Right forelimb (tissue), 1 donor: ENCODE data around the gene CNTN4.

ENCODE experiments used
- DNase-seq: peaks from one replicate; pipeline ENCODE4 v3.0.0-alpha.2; 2018

The CNTN4 gene

DNA sequence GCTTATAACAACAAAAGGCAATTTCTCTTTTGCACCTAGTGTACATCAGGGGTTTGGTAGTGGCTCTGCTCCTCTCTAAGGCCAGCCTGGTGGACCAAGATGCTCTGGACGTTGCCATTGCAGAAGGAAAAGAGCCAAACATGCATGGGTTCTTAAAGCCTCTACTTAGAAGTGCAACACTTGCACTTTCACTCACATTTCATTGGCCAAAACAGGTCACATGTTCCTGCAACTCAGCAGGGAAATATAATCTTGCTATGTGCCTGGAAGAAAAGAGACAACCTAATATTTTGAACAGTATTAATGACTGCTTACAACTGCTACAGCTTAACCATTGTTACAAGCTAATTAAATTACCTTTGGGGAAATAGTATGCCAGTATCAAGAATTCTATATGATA lies 828.6 kb downstream of the CNTN4 start:
- no peak for DNase-seq

DNA sequence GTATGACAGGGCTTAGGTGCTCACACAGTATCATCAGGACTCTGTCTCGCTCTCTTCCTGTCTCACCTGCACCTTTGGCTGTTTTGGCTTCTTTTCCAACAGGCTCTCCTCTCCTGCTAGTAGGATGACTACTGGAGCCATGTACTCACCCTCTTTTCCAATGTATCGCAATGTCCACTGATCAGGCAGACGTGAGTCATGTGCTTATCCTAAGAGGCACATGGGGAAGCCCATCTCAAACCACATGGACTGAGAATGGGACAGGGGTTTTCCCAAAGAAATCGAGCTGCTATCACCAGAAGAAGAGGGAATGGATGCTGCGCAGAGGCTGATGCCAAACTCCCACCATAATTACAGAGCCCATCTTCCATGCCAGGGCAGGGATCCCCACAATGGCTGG lies 830.9 kb downstream of the CNTN4 start:
- no peak for DNase-seq

DNA sequence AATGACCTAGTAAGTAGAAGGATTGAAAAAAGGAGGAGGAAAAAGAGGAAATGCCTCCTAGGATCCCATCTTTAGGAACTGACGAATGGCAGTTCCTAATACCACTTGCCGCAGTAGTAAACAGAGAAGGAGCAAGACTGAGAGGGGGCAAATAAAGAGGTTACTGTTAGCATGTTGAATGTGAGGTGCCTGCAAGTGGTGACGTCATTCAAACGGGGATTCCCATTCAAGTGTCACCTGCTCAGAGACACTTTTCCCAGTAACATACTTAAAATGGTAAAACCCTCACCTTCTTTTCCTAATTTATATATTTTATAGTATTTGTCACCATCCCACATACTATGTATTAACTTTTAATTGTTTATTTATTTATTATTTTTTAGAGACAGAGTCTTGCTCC lies 832.6 kb downstream of the CNTN4 start:
- no peak for DNase-seq

DNA sequence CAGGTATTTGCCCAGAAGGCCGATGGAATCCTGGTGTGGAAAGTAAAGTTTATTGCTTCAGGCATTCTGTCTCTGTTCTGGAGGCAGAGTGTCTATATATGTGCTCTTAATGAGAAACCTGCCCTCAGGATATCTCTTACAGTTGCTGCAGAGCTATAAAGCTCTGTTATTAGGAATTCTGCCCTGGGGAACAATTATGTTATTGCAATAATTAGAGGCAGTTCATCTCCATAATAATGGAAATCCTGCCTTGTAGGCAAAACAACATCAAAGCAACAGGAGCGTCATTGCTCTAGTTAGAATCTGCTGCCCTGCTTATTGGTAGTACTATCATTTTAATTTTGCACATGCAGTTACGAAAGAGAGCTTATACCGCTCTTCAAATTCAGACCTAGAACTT lies 835.9 kb downstream of the CNTN4 start:
- DNase-seq: no peak

DNA sequence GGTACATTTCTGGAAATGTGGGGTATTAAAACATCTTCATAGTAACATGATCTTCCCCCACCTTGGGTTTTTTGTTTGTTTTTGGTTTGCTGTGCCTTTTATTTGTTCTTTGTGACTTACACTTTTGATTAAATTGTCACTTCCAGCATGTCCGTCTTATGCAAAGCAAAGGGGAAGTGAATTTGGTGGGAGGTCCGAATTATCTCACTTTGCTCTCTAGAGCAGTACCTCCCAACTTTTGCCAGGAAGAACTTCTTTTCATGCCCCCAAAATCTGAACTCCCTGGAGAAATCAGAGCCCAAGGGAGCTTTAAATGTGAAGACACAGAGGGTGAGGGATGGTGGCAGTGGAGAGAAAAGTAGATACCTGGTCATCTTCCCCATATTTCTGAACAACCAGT lies 838.4 kb downstream of the CNTN4 start:
- no peak for DNase-seq

DNA sequence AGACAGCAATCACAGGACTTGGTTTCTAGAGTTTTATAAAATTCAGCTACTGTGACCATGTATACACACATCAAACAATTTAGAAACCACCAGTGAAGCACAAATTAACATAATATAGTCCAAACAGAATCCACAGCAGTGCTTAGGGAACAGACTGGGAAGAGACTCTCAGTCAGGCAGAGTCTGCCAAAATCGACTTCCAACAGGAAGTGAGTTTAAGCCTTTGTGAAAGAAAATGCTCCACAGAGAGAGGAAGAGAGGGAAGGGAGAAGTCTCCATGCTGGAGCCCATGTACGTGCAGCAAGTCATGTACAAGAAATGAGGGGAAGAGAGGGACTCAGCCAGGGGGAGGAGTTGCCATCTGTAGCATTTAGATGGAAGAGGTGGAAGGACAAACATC lies 838.9 kb downstream of the CNTN4 start:
- no peak for DNase-seq

DNA sequence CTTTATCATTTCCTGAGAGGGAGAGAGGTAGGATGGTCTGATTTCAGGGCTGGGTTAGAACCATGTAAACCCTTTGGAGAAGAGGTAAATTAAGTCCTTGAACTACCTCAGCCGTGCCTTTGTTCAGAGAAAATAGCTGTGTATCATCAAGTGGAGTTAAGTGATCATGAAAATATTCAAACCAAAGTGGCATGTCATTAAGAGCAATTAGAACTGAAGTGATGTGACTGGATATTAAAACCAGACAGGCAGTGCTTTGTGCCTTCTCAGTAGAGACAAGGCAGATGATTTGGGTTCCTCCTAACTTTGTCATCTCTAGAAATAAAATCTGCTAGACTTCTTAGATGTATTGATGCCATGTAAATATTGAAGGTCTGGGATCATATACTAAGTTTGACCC lies 840.0 kb downstream of the CNTN4 start:
- DNase-seq: no peak

DNA sequence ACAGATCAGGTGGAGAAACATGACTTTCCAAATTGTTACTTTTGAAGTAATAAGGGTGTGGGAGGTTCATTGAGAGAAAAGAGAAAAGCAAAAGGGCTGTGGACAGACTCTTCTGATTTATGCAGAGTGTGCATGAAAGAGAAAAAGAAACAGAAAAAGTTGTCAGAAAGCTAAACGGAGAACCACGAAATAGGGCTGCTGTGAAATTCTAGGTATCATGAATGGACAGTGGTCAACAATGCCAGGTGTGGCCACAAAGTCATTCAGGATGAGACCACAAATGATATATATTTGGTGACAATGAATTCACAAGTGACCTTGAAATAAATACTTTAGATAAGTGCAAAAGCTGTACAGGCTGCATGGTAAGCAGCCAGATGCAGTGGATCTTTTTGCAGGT lies 841.4 kb downstream of the CNTN4 start:
- DNase-seq: no peak

DNA sequence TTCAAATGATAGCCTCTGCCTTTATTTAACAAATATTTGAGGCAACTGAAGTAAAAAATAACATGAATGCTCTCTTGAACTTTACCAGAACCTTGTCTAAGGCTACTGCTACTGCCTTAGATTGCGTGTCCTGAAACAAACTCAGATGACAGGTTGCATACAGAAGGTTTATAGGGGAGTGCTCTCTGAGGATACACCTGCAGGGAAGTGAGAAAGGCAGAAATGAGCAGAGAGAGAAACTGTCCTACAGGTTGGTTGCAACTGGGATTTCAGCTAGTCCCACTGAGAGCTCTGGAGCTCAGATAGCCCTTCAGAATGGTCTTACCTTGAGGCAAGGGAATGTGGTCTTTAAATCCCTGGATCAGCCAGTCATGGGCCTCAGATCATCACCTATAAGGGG lies 846.0 kb downstream of the CNTN4 start:
- no peak for DNase-seq

DNA sequence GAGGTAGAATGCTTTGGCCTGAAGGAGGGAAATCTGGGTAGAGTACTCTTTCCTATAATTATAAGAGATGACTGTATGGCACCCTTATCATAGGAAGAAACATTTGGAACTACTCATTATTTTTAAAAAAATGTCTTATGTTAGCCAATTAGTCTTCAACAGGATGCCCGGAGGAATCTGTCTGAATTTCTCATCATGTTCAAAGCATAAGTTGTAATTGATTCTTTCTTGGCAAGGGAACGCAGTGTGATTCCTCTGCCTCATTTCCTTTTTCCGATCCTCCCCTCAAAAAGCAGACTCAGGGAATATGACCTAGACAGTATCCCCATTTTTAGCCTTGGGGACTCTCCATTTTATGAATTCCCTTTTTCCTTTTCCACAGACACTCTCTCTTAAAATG lies 846.5 kb downstream of the CNTN4 start:
- DNase-seq: no peak

DNA sequence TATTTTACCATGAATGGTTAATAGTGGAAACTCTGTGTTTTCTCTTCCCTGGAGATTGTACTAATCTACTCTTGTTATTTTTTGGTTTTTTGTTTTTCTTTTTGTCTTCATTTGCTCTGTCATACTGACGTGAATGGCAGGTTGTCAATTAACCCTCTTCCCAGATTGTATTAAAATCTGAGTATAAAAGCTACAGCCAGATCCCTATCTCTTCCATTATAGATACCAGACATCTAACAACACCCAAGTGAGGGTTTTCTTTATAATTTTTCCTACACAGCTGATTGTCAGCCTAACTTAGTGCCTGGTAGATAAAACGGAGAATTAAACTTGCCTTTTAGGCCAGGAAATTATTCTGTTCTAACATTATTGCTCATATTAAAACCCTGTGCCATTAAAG lies 848.9 kb downstream of the CNTN4 start:
- DNase-seq: no peak

DNA sequence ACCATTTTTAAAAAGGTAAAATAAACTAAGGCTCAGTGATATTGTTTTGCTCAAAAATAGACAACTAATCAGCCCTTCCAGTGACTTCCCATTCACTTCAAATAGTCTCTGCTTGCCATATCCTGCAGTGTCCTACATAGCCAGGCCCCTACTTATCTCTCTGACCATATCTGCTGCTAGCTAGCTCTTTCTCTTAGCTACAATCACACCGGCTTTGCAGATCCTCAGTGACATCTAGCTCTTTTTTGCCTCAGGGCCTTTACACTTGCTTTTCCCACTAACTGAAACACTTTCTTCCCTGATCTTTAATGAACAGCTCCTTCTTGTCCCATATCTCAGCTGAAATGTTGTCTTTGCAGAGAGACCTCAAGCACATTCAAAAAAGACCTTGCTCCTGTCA lies 850.2 kb downstream of the CNTN4 start:
- no peak for DNase-seq

DNA sequence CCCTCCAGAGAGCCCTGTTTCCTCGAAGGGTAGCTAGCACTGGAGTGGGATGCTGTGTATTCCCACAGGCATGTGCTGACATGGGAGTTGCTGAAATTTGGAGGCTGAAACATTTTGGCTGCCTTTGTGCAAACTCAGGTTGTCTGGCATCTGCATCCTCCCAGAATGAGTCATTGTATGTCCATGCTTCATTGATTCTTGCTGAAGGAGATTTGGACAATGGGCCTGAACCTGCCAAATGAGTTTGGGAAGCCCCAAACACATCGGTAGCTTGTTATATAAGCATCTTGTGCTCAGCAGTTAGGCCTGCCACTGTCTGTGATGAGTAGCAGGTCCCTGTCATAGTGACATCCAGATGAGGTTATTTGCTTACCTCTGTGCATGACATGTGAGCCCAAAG lies 851.5 kb downstream of the CNTN4 start:
- DNase-seq: no peak

DNA sequence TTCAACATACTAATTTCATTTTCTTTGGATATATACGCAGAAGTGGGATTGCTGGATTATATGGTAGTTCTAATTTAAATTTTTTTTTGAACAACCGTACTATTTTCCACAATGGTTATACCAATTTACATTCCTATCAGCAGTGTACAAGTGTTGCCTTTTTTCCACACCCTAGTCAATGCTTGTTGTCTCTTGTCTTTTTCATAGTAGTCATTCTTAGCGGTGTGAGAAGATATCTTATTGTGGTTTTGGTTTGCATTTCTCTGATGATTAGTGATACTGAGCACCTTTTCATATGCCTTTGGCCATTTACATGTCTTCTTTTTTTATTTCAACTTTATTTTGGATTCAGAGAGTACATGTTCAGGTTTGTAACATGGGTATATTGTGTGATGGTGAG lies 858.4 kb downstream of the CNTN4 start:
- no peak for DNase-seq

DNA sequence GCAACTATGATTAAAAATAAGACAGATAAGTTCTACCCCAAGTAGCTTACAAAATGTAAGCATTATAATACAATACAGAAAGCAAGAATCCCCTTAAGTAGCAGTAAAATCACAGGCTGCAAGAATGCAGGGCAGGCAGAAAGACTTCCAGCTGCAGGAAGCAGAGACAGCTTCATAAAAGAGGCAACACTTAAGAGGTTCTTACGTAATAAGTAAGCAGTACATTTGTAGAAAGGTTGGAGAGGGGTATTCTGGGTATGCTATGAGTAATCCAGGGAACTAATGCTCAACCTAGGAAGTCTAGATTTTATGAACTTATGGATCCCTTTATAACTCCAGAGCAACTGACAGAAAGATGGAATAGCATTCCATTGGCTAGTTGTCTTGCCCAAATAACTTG lies 859.9 kb downstream of the CNTN4 start:
- DNase-seq: no peak

DNA sequence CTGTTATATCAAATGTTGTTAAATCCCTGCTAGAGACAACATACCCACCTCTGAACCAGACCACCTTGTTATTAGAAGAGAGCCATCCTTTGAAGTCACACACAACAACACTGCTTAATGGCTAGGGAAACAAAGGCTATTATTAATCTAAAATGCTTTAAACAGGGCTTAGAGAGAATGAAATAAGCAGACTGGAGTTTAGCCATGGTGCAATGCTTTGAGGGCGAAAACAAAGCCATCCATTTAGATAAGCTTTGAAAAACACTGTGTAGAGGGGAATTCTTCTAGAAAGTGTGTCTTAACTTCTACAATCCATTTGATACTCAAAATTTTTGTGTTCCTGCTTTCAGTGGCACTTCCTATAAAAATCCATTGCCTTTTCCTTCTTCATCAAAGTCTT lies 862.9 kb downstream of the CNTN4 start:
- no peak for DNase-seq

DNA sequence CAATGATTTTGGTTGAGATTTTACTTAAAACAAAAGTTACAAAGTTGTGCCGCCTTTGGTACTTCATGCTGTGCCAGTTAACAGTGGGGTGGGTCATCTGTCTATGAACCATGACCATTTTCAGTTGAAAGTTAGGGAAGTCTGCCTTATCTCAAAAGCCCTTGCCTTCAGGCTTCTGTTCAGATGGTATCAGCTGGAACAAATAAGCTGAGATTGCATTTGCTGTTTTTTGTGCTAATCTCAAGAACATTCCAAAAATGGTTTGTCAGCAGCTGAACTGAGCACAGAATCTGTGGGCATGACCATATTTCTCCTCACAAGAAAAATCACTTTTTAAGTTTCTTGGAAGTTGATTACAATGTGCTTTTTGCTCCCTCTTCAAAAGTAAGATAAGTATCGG lies 869.2 kb downstream of the CNTN4 start:
- no peak for DNase-seq

DNA sequence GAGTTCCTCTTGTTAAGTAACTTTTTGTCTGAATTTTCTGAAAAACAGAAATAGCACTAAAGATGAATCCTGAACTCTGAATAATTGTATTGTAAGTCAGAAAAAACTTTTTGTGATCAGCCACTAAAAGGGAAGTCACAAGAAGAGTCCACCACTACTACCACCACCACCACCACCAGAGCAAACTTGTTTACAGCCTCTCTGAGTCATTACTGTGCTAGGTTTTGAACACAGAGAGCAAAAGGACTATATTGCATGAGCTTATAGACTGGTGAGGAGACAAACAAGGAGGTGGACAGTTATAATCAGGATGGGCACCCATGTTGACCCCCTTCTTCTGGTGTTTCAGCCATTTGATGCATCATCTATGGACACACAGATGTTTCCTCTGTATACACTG lies 869.8 kb downstream of the CNTN4 start:
- no peak for DNase-seq

DNA sequence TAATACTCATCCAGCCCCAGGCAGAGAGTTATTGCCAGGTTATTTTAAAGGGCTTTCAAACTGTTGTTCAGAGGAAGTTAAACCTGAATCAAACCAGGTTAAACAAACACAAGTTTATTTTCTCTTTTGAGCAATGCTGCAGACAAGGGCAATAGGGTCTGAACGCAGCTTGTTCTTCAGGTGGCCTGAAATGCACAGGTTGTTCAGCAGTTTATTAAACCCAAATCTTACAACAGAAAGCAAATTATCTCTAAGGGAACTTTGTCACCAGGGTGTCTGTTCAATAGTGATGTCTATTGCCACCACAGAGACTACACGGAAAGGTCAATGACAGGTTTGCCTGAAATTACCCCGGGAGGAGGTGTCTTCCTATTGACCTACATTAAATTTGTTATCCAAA lies 877.5 kb downstream of the CNTN4 start:
- no peak for DNase-seq

DNA sequence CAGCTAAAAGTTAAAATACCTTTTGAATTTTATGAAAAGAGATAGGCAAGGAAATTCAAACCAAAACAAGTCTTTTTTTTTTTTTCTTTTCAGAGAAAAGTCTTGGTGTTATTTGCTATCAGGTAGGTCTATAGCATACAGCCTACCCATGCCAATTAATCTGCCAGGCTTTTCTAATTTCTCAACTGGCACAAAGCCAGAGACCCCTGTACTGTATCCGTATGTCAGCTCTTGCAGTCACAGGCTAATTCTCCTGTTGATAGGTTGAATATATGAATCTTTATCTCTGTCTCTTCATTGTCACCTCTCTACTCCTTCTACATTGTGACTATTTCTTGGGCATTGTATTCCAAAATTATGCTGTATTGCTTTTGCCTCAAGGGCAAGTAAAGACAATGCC lies 878.1 kb downstream of the CNTN4 start:
- DNase-seq: no peak

DNA sequence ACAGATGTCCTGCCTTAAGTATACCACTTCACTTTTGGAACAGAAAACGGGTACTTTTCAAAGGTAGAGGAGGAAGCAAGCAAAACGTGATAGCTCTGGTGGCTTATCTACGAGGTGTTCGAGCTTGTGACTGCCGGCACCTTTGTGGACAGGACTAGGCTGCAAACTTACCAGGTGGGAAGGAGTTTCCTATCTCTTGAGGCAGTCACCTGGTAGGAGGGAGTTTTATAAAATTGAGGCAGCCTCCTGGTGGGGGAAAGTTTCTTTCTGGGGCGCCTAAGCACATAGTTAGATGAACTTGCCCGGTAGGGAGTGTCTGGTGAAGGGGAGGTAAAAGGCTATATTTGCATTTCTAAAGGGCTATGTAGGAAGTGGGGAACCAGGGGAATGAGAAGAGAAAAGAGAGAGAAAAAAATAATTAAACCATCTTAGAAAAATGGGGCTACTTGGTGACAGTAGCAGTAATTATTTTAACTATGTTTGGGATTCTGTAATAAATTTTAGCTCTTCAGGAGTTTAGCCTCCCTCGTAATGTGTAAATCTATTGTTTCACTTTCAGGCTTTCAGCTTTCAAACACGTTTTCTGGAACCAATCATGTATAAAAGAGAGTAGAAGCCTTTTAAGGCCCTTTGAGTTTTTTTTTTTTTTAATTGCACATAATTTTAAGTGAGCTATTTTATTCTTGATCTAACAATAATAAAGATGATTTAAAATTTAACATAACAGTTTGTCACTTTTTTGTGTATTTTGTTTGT lies 880.5 kb downstream of the CNTN4 start:
- DNase-seq: no peak

DNA sequence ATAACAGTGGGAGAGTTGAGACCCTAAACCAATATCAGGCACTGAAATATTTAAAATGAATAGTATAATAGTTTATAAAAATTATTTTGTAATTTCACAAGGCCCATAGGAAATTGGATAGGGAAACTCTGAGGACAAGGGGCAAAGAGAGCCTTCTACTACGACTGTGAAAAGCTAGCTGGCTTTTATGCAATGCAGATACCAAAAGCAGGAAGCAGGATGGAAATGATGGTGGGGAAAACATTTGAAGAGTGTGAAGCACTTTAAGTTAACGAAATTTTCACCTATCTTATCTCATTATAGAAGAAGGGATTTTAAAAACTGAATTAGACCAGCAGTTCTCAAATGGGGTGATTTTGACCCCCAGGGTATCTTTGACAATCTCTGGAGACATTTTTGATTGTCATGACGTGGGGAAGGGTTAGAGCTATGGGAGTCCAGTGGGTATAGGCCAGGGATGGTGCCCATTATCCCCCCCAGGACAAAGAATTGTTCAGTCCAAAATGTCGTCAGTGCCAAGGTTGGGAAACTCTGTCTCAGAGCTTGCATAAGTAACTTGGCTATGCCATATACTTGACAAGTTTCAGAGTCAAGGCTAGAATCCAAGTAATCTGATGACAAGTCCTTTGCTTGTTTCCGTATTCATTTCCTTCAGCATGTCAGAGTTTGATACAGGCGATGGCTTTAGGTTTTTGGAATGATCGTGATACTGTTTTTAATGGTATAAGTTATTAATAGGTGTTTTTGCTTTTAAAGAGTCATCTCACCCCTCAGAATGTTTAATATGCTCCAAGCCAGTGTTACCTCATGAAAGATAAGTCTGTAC lies 885.6 kb downstream of the CNTN4 start:
- DNase-seq: no peak

DNA sequence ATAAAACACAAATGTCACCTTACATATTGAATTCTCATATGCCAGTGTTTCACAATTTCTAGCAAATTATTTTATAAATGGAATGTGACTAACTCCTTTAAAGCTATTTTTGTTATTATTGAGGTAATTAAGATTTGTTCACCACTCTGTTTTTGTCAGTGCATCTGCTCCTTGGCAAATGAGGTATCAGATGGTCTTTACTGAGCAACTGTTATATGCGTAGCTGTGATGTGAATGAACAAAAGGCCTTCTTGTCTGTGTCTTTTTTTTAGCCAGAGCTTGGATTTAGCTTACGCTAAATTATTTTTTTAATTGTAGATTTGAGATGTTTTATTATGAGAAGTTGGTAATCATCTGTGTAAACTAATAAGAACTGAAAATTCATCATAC lies 886.2 kb downstream of the CNTN4 start:
- DNase-seq: no peak

DNA sequence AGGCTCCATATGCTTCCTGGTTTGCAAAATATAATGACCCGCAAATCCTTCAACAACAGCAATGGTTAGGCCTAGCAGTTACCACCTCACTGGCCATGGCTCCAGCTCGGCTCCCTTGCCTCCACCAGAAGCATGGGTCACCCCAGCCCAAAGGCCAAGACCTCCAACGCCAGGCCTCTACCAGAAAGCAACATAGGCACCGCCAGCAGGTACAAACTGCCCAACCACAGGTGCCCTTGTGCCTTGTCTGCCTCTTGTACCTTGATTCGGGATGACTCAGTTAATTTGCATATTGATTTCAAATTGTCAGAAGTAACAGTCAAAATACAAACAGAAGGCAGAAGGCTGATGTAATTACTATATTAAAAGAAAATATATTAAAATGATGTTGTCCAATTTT lies 886.8 kb downstream of the CNTN4 start:
- no peak for DNase-seq

DNA sequence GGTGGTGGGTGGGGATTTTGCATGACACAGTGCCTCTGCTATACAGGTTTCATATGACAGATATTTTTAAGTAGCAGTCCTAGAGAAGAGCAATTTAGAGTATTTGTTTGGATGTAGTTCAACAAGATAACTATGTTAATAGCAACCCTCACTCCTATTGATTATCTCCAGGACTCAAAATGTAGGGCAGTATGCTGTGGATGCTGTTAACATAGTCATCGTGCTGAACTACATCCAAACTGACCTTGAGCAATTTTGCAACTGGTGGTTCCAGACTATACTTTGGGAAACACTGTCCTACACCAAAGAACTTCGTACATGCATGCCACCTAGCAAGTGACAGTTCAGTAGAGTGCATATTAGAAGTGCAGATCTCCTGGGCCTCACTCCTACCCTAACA lies 893.9 kb downstream of the CNTN4 start:
- DNase-seq: no peak
